SK-N-SH (cell line): ENCODE data around the gene SEZ6.

Experiments used
- CTCF ChIP-seq: fragments of 200-600 bp; sonication (generic); IDR thresholded peaks from 2 replicates; pipeline ENCODE4 v1.6.1; 2017; ENCODE audit warnings: antibody characterized with exemption, mild to moderate bottlenecking, moderate library complexity
- IRF3 ChIP-seq: fragments of 150-350 bp; IDR thresholded peaks from 2 replicates; pipeline ENCODE4 v1.6.1; 2016; ENCODE audit warnings: mild to moderate bottlenecking, low read depth, low read length
- TCF12 ChIP-seq: IDR thresholded peaks from 2 replicates; pipeline ENCODE4 v1.4.0; 2012

GRCh38 chr17:29003289-29003688 lies 2.5 kb downstream of the SEZ6 start:
- TF ChIP-seq TCF12 (no peak), CTCF (no peak), IRF3 (no peak)
